Measurements from ENCODE around the gene APOL6.

Gene APOL6

GRCh38 chr22:35649026-35649553, 844 bp downstream of the APOL6 start:
- Histone ChIP-seq H3K27me3 (replicated peaks in 2 of 5; ENCODE audit: control insufficient read depth in 4 of 5, insufficient read depth in 5 of 5, low read length in 4 of 5) (no peaks in the 10 kb centered on the region), H3K4me1 (ENCODE audit: control extremely low read depth in 1 of 4, control insufficient read depth in 4 of 4, insufficient read depth in 4 of 4, low read length in 3 of 4) (peaks cover 8 to 29% (median 22%) of the 10 kb centered on the region in 4 experiments), H3K27ac (ENCODE audit: insufficient read depth in 1 of 2, low read depth in 1 of 2, low read length in 2 of 2, poor library complexity in 1 of 2, severe bottlenecking in 2 of 2) (peak overlapping the region; percentile 81 to 88), H3K36me3 (ENCODE audit: control insufficient read depth in 4 of 4, insufficient read depth in 4 of 4, low read length in 3 of 4) (peaks cover 0 to 7% (median 3%) of the 10 kb centered on the region in 4 experiments), H3K9me3 (ENCODE audit: control extremely low read depth in 1 of 5, control insufficient read depth in 4 of 5, insufficient read depth in 2 of 5, low read depth in 1 of 5, low read length in 4 of 5) (peaks cover 0 to 5% (median 0%) of the 10 kb centered on the region in 5 experiments), H3K4me3 (ENCODE audit: control insufficient read depth in 1 of 7, extremely low read depth in 1 of 7, insufficient read depth in 4 of 7, low read depth in 2 of 7, low read length in 6 of 7) (peak overlapping the region in 6 of 7 experiments; percentile 80 to 88 (median 86))
- DNase-seq = no peak
- WGBS (ENCODE audit: insufficient coverage) = 58% methylated on average over 7 of the region's 7 CpGs
- ChIA-PET CTCF (interaction anchor here (0.9 to 1.4 kb wide), 2 partner anchors 14 kb away, joined by 3 to 5 read pairs; no protein-coding TSS in a partner anchor), POLR2A (interaction anchor here (1.4 to 1.9 kb wide), 2 partner anchors 10 to 12 kb away, joined by 5 to 6 read pairs; no protein-coding TSS in a partner anchor)

GRCh38 chr22:35649636-35650250, 1.5 kb downstream of the APOL6 start:
- Histone ChIP-seq H3K9me3 (ENCODE audit: control extremely low read depth in 1 of 5, control insufficient read depth in 4 of 5, insufficient read depth in 2 of 5, low read depth in 1 of 5, low read length in 4 of 5) (peaks cover 0 to 5% (median 0%) of the 10 kb centered on the region in 5 experiments), H3K4me1 (ENCODE audit: control extremely low read depth in 1 of 4, control insufficient read depth in 4 of 4, insufficient read depth in 4 of 4, low read length in 3 of 4) (peaks cover 8 to 29% (median 22%) of the 10 kb centered on the region in 4 experiments), H3K4me3 (ENCODE audit: control insufficient read depth in 1 of 7, extremely low read depth in 1 of 7, insufficient read depth in 4 of 7, low read depth in 2 of 7, low read length in 6 of 7) (peak overlapping the region in 6 of 7 experiments; percentile 32 to 88 (median 84)), H3K27me3 (replicated peaks in 2 of 5; ENCODE audit: control insufficient read depth in 4 of 5, insufficient read depth in 5 of 5, low read length in 4 of 5) (no peaks in the 10 kb centered on the region), H3K36me3 (ENCODE audit: control insufficient read depth in 4 of 4, insufficient read depth in 4 of 4, low read length in 3 of 4) (peaks cover 3 to 8% (median 5%) of the 10 kb centered on the region in 4 experiments), H3K27ac (ENCODE audit: insufficient read depth in 1 of 2, low read depth in 1 of 2, low read length in 2 of 2, poor library complexity in 1 of 2, severe bottlenecking in 2 of 2) (peak overlapping the region in 1 of 2 experiments; percentile 88)
- WGBS (ENCODE audit: insufficient coverage) = 100% methylated on average over 3 of the region's 7 CpGs
- POLR2A ChIA-PET = no interaction called here
- DNase-seq = no peak
- CTCF ChIA-PET = interaction anchor here (0.9 kb wide), 1 partner anchor 14 kb away, joined by 3 read pairs; no protein-coding TSS in a partner anchor

- H3K27ac ChIP-seq (ENCODE audit: insufficient read depth in 1 of 2, low read depth in 1 of 2, low read length in 2 of 2, poor library complexity in 1 of 2, severe bottlenecking in 2 of 2) = no peak overlapping the region
- H3K4me1 ChIP-seq (ENCODE audit: control extremely low read depth in 1 of 4, control insufficient read depth in 4 of 4, insufficient read depth in 4 of 4, low read length in 3 of 4) = peaks cover 8 to 29% (median 22%) of the 10 kb centered on the region in 4 experiments
- peaks cover 0 to 9% (median 0%) of the 10 kb centered on the region in 5 experiments for H3K9me3 ChIP-seq (ENCODE audit: control extremely low read depth in 1 of 5, control insufficient read depth in 4 of 5, insufficient read depth in 2 of 5, low read depth in 1 of 5, low read length in 4 of 5)
- ChIA-PET CTCF (no interaction called here), POLR2A (no interaction called here)
- H3K36me3 ChIP-seq (ENCODE audit: control insufficient read depth in 4 of 4, insufficient read depth in 4 of 4, low read length in 3 of 4) = peaks cover 3 to 19% (median 12%) of the 10 kb centered on the region in 4 experiments
- H3K4me3 ChIP-seq (ENCODE audit: control insufficient read depth in 1 of 7, extremely low read depth in 1 of 7, insufficient read depth in 4 of 7, low read depth in 2 of 7, low read length in 6 of 7) = no peak overlapping the region
- WGBS (ENCODE audit: insufficient coverage) = 96% methylated on average over 6 of the region's 7 CpGs
- no peaks in the 10 kb centered on the region for H3K27me3 ChIP-seq (replicated peaks in 2 of 5; ENCODE audit: control insufficient read depth in 4 of 5, insufficient read depth in 5 of 5, low read length in 4 of 5)
- DNase-seq = no peak
These were observed 2.8 kb downstream of the APOL6 start for GRCh38 chr22:35651085-35651484.

GRCh38 chr22:35653824-35654223, 5.6 kb downstream of the APOL6 start:
- peaks cover 6 to 16% (median 12%) of the 10 kb centered on the region in 4 experiments for H3K4me1 ChIP-seq (ENCODE audit: control extremely low read depth in 1 of 4, control insufficient read depth in 4 of 4, insufficient read depth in 4 of 4, low read length in 3 of 4)
- H3K27me3 ChIP-seq (replicated peaks in 2 of 5; ENCODE audit: control insufficient read depth in 4 of 5, insufficient read depth in 5 of 5, low read length in 4 of 5) = no peaks in the 10 kb centered on the region
- DNase-seq = no peak
- peaks cover 11 to 45% (median 36%) of the 10 kb centered on the region in 4 experiments for H3K36me3 ChIP-seq (ENCODE audit: control insufficient read depth in 4 of 4, insufficient read depth in 4 of 4, low read length in 3 of 4)
- WGBS (ENCODE audit: insufficient coverage) = no CpG with 5 or more reads among the region's 1 CpG
- CTCF ChIA-PET = no interaction called here
- peaks cover 0 to 10% (median 0%) of the 10 kb centered on the region in 5 experiments for H3K9me3 ChIP-seq (ENCODE audit: control extremely low read depth in 1 of 5, control insufficient read depth in 4 of 5, insufficient read depth in 2 of 5, low read depth in 1 of 5, low read length in 4 of 5)
- POLR2A ChIA-PET = no interaction called here
- H3K27ac ChIP-seq (ENCODE audit: insufficient read depth in 1 of 2, low read depth in 1 of 2, low read length in 2 of 2, poor library complexity in 1 of 2, severe bottlenecking in 2 of 2) = no peak overlapping the region
- H3K4me3 ChIP-seq (ENCODE audit: control insufficient read depth in 1 of 7, extremely low read depth in 1 of 7, insufficient read depth in 4 of 7, low read depth in 2 of 7, low read length in 6 of 7) = no peak overlapping the region

GRCh38 chr22:35656284-35656752, 8.1 kb downstream of the APOL6 start:
- peaks cover 9 to 25% (median 20%) of the 10 kb centered on the region in 4 experiments for H3K4me1 ChIP-seq (ENCODE audit: control extremely low read depth in 1 of 4, control insufficient read depth in 4 of 4, insufficient read depth in 4 of 4, low read length in 3 of 4)
- no peak for DNase-seq
- H3K27me3 ChIP-seq (replicated peaks in 2 of 5; ENCODE audit: control insufficient read depth in 4 of 5, insufficient read depth in 5 of 5, low read length in 4 of 5) = no peaks in the 10 kb centered on the region
- ChIA-PET POLR2A (no interaction called here), CTCF (interaction anchor here (0.8 to 1.0 kb wide), 2 partner anchors 19 to 25 kb away, joined by 3 read pairs; no protein-coding TSS in a partner anchor)
- H3K9me3 ChIP-seq (ENCODE audit: control extremely low read depth in 1 of 5, control insufficient read depth in 4 of 5, insufficient read depth in 2 of 5, low read depth in 1 of 5, low read length in 4 of 5) = peaks cover 0 to 13% (median 0%) of the 10 kb centered on the region in 5 experiments
- H3K36me3 ChIP-seq (ENCODE audit: control insufficient read depth in 4 of 4, insufficient read depth in 4 of 4, low read length in 3 of 4) = peaks cover 16 to 52% (median 40%) of the 10 kb centered on the region in 4 experiments
- H3K4me3 ChIP-seq (ENCODE audit: control insufficient read depth in 1 of 7, extremely low read depth in 1 of 7, insufficient read depth in 4 of 7, low read depth in 2 of 7, low read length in 6 of 7) = no peak overlapping the region
- no peak overlapping the region for H3K27ac ChIP-seq (ENCODE audit: insufficient read depth in 1 of 2, low read depth in 1 of 2, low read length in 2 of 2, poor library complexity in 1 of 2, severe bottlenecking in 2 of 2)
- 96% methylated on average over 5 of the region's 5 CpGs for WGBS (ENCODE audit: insufficient coverage)

GRCh38 chr22:35657571-35658312, 9.5 kb downstream of the APOL6 start:
- ChIA-PET CTCF (interaction anchor here (1.1 to 1.4 kb wide), 2 partner anchors 10 to 11 kb away, joined by 4 to 5 read pairs; partner anchors contain the start of gene APOL6), POLR2A (interaction anchor here (1.5 kb wide), 1 partner anchor 9 kb away, joined by 5 read pairs; the partner anchor contains the start of gene APOL6)
- Histone ChIP-seq H3K36me3 (ENCODE audit: control insufficient read depth in 4 of 4, insufficient read depth in 4 of 4, low read length in 3 of 4) (peaks cover 16 to 53% (median 40%) of the 10 kb centered on the region in 4 experiments), H3K4me3 (ENCODE audit: control insufficient read depth in 1 of 7, extremely low read depth in 1 of 7, insufficient read depth in 4 of 7, low read depth in 2 of 7, low read length in 6 of 7) (no peak overlapping the region), H3K4me1 (ENCODE audit: control extremely low read depth in 1 of 4, control insufficient read depth in 4 of 4, insufficient read depth in 4 of 4, low read length in 3 of 4) (peaks cover 15 to 39% (median 28%) of the 10 kb centered on the region in 4 experiments), H3K27me3 (replicated peaks in 2 of 5; ENCODE audit: control insufficient read depth in 4 of 5, insufficient read depth in 5 of 5, low read length in 4 of 5) (no peaks in the 10 kb centered on the region), H3K9me3 (ENCODE audit: control extremely low read depth in 1 of 5, control insufficient read depth in 4 of 5, insufficient read depth in 2 of 5, low read depth in 1 of 5, low read length in 4 of 5) (peaks cover 0 to 13% (median 0%) of the 10 kb centered on the region in 5 experiments), H3K27ac (ENCODE audit: insufficient read depth in 1 of 2, low read depth in 1 of 2, low read length in 2 of 2, poor library complexity in 1 of 2, severe bottlenecking in 2 of 2) (no peak overlapping the region)
- no peak for DNase-seq
- WGBS (ENCODE audit: insufficient coverage) = 94% methylated on average over 4 of the region's 5 CpGs

Data from common myeloid progenitor, CD34-positive (primary cell).